Activated CD4-positive, alpha-beta T cell treated with anti-CD3 and anti-CD28 coated beads, Interleukin-2, Interleukin-6, amounts not matched to agents 100 ng/mL and 50 ng/mL, durations not matched to agents 16 hours and 8 hours (primary cell): ENCODE measurements around the gene HTR4.
"Not testable (repeated sequence)": the region's sequence is repeated elsewhere in the genome, so short reads cannot be mapped to it uniquely, and the experiment has no call there.

ENCODE experiments used
- DNase-seq: peaks from one replicate; pipeline ENCODE4 v3.0.0-alpha.2; 2020

Gene HTR4

DNA sequence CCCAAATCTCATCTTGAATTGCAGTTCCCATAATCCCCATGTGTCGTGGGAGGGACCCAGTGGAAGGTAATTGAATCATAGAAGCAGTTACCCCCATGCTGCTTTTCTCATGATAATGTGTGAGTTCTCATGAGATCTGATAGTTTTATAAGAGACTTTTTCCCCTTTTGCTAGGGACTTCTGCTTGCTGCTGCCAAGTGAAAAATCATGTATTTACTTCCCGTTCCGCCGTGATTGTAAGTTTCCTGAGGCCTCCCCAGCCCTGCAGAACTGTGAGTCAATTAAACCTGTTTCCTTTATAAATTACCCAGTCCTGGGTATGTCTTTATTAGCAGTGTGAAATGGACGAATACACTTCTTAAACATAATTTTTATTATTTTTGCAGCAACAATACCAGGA lies 185.6 kb downstream of the HTR4 start:
- not testable (repeated sequence) for DNase-seq

DNA sequence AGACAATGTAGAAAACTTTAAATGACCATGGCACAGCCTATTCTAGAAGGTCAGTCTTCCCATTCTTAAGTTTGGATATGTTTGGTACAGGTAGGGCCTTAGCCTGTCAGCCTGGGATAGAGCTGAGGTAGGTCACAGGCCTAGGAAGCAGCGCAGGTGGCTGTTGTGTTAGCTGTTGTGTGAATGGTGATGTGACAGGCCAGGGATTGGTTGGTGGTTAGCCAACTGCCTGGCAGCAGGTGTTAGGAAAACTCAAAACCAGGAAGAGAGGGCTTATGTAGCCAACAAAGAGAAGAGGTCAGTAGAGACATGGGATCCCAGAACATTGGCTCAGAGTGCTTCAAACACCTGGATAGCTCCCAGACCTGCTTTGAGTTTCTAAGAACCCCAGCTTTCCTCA lies 186.4 kb downstream of the HTR4 start:
- no peak for DNase-seq

DNA sequence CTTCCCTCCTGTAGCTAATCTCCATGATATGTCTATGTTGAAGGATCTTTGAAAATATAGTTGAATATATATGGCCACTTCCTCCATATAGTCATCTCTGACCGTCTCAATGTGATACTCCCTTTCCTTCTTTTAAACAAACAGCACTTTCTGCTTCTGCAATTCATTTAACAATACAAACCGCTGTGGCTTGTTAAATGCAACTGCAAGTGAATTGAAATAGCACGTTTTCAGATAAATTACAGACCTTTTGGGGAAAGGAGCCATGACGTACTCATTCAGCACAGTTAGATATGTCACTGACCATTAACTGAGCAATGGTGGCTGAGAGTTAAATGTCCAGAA lies 188.1 kb downstream of the HTR4 start:
- no peak for DNase-seq

DNA sequence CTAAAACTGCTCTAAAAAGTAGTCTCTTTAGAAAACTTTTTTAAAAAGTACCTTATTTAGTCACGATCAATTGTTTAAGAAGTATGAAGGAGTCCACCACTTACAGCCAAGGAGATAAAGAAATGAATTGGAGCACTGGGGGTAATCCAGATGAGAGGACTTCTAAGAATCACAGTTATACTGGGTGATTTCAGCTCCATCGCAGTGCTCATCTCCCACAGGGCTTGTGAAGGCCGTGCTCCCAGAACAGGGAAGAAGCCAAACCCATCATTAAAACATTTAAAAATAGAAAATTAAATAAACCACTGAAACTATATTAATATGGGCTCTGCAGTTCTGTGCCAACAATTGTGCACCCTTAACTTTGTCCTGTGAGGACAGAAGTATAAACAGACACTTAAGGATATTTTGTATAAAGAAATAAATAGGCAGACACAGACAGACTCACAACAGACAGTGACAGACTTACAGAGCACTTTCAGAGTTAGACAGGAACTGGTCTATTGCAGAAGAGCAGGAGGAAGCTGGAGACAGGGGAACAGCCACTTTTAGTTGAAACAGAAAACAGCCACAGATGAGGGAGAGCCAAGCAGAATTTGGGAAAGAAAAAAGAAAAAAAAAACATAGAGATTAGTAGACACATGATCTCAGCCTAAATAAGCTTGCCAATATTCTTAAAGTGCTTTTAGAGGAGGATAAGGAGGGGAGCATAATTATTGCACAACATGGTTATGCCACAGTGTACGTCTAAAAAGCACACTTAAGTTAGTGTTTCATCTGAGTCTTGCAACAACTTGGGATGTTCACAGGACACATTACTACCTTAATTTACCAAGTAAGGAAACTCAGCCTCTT lies 188.7 kb downstream of the HTR4 start:
- DNase-seq: no peak

DNA sequence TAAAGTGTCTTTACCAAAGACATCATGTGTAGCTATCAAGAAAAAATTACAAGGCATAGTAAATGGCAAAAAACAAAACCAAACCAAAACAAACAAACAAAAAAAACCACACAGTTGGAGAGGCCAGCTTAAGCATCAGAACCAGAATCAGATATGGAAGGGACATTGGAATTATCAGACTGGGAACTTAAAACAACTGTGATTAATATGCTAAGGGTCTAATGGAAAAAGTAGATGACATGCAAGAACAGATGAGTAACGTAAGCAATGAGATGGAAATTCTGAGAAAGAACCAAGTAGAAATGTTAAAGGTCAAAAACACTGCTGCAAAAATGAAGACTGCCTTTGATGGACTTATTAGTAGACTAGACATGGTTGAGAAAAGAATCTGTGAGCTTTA lies 194.7 kb downstream of the HTR4 start:
- no peak for DNase-seq

DNA sequence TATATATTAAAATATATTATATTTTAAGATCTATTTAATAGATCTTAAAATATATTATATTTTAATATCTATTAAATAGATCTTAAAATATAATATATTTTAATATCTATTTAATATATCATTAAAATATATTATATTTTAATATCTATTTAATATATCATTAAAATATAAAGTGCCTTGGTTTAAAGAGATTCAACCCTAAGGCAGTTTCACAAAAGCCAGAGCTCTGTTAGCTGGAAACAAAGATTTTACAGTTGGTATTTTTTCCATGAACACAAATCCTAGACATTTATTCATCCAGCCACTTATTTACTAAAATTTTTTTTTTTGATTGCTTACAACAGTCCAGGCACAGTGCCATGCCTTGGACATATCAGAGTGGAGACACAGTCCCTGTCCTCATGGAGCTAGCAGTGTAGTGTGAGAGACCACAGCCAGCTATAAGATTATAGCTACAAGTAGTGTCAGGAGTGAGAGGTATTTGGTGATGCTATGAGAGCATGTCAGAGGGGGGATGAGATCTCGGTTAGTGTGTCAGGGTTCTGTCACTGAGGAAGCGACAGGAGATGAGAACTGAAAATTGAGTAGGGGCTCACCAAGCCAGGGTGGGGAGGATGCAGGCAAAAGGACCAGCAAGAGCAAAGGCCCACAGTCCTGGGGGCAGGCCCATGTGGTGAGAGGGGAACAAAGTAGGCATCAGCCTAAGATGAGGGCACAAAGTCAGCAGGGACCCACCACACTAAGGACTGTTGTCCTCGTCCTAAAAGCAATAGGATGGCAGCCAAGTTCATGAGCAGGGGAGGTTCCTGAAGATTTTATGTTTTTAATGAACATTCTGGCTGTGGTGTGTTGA lies 196.1 kb downstream of the HTR4 start:
- no peak for DNase-seq

DNA sequence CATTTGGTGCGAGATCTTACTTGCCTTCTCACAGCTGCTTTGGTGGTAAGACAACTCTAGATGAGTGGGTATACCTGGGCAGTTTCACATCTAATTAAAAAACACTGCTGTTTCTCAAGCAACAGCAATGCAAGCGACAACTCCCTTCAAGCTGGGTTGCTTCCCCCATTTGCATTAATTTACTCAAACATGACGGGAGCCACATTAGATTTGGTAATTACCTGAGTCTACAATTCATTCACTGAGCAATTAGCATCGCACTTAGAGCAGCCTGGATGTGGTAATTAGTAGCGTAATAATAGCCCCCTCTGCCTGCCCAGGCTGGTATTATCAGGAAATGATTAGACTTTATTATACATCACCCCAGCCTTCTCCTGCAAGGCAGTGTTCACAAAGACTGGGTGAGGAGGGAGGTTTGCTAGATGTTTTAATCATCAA lies 197.1 kb downstream of the HTR4 start:
- DNase-seq: no peak

DNA sequence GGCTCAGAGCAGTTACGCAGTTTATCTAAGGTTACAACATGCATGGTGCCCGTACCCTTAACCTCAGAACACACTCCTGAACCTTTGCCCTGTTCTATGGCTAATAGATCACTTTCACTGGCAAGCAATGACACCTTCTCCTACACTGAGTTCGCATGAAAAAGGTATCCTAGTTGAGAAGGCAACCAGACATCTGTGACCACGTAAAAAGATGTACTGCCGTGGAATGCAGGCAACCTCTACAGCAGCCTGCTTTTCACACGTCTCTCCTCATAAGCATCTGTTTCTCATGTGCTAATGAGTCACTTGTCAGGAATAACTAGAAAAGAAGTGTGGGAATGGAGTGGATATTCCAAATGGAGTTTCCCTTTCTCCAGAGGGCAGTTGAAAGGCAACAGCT lies 199.1 kb downstream of the HTR4 start:
- no peak for DNase-seq

DNA sequence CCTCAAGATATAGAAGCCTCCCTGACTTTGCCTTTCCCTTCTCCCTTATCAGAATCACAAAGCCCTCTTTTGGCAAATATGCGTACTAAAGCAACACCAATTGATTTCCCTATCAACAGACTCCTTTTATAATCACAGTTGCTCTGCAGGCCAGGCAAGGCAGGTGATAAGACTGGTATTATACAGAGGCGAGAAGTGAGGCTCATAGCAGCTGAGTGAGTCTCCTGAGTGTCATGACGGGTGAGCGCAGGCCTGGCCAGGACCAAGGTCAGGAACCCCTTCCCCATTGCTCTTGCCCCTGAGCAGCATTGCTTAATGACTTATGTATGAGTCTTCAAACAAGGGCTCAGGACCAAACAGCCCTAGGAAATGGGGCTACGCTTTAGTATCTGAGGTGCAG lies 199.8 kb downstream of the HTR4 start:
- no peak for DNase-seq

DNA sequence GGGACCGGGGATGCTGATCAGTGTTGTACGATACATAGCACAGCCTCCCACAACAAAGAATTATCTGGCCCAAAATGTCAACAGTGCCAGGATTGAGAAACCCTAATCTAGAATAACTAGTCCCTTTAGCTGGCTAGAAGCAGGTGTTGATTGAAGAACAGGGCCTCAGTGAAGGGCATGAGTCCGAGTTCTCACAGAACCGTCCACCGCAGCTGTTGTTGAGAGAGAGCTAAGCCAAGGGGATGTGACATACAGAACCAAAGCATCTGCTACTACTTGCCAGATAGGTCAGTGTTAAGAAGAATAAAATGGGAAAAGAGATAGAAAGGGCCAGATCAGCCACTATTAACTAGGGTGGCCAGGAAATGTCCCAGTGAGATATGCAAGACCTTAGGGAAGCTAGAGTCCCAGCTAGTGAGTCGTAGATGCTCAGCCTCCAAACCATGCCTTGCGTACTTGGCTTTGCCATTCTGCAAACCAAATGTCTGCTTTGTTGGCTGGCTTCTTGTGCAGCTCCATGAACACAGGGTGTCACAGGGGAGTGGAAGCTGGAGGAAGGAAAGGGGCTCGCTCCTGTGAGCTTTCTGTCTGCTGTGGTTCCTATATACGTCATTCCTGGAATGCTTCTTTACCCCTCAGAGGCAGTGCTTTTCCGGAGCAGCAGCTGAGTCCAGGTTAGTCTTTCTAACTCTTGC lies 201.7 kb downstream of the HTR4 start:
- no peak for DNase-seq

DNA sequence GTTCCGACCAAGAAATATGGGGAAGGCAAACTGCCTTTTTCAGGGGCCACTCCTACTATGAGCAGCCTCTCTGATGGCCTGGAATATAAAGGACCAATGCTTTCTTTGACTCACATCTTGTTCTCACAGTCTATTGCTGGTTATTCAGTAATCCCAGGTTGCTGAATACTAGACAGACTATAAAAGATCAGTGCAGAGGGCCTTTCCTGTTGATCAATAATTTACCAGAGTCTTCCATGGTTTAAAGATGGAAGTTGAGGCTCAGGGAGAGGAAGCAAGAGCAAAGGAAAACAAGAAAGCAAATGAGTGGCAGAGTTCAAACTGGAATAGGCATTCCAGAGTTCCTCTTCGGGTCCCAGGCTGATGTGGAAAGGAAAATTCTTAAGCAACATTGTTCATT lies 207.7 kb downstream of the HTR4 start:
- no peak for DNase-seq

DNA sequence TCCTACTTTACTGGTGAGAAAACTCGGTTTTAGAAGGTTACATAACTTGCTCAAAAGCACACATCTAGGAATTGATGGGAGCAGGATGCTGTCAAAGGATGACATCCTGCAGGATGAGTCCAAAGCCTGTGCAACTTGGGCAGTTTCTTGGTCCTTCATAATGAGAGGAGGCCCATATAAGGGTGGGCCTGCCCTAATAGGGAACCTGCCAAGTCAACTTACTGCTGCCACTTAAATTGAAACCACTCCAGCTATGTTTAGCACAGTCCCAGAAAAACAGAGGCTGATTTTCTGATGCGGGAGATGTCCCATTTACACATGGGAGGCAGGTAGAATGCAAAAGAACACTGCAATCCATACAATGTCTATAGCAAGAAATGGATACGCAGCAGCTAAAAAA lies 208.7 kb downstream of the HTR4 start:
- no peak for DNase-seq

DNA sequence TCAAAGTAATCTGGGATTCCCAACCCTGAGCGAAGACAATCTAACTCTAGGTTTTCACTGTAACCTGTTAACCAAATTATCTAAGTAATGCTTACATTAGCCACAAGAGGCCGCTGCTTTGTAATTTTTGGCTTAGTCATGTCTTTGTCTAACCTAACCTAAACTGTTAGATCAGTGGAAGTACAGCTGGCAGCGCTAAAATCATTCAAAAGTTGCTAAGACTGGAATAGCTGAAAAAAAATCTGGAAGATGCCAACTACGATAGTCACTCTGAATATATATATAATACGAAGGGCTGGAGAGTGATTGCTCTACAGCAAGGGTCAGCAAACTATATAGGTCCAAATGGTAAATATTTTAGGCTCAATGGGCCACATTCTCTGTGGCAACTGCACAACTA lies 210.3 kb downstream of the HTR4 start:
- DNase-seq: peak; percentile 68

DNA sequence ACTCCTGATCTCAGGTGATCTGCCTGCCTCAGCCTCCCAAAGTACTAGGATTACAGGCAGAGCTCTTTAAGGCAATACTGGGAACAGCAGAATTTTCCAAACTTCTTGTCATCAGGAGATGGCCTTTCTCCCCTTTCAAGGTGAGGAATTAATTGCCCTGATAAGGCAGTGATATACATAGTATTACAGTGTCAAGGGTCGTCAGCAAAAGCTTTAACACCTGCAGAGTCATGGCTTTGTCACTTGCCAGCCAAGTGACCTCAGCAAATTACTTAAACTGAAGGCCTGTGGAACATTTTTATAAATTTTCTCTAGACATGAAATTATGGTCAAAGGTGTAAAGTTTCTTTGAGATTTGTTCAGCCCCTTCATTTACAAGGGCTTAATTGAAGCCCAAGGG lies 211.1 kb downstream of the HTR4 start:
- DNase-seq: no peak

DNA sequence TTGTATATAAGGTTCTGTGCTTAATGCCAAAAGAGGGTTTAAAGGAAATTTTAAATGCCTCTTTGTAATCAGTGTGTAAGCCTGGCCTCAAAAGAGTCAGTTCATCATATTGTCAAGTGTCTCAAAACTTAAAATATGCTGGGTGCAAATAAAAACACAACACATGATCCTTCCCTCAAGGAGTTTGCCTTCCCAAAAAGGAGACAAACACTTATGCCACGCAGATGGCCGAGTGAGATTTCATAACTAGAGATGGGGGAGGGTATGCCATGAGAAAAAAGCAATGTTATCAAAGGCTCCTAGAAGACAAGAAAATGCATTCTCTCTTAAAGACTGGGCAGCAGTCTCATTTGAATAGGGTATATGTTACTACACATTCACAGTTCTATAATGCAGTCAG lies 215.4 kb downstream of the HTR4 start:
- no peak for DNase-seq

DNA sequence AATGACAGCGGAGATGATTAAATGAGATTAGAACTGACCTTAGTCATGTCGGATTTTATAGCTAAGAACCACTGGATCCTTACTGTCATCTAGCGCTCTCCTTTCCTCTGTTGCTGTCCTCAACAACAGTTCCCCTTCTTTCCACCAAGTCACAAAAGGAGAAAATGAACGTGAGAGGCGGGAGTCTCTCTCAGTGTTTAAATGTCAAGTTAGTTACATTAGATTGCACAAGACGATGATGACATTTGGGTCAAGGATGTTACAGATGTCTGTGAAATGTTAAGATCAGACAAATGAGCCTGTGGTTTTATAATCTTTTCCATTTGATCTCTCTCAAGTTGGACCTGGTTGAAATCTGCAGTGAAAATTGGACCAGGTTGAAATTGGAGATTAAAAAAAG lies 217.1 kb downstream of the HTR4 start:
- DNase-seq: no peak

DNA sequence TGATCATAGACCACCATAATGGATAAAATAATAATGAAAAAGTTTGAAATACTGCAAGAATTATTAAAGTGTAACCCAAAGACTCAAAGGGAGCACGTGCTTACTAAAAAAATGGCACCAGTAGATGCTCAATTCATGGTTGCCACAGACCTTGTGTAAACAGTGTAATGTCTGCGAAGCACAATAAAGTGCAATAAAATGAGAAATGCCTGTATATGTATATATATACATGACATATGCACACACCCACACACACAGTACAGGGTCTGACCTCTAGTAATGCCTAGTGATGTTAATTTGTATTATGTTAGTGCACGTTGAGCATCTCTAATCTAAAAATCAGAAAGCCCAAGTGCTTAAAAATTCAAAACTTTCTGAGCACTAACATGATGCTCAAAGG lies 218.3 kb downstream of the HTR4 start:
- DNase-seq: no peak

DNA sequence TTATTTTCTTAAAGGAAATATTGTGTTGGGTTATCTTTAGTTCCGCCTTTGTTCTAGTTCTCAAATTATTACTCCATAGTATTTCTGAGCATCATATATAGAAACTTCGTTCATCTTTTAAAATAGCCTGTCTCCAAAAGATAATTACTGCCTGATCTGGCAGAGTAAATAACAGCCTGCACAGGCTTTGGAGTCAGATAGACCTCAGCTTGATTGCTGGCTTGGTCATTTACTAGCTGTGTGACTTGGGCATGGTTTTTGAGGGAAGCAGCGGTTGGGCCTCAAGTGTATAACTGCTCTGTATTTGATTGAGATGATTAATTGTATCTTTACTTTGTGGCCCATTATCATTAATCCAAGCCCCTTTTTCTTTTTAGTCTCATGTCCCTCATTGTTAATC lies 220.5 kb downstream of the HTR4 start:
- no peak for DNase-seq
